Fibroblast of skin of scalp (primary cell): ENCODE data around the gene CCDC66.

Experiments used
- DNase-seq: peaks from one replicate; pipeline ENCODE4 v3.0.0-alpha.2; 2013

CCDC66 gene

DNA sequence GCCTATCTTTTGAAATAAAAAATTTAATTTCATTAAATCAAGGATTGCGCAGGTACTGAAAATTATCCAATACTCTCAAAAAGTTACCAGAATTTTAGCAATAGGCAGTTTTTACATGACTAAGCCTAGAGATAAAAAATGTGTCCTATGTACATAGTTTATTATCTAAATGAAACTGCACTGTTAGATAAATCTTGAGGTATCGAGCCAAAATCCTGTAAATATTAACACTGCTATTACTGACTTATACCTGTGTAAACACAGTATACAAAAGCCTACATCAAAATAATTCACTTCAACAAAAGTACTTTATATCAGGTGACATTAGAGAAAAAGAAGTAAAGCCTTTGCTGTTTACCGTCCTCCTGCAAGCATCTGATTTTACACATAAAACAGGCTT, 65.4 kb downstream of the CCDC66 start:
- DNase-seq: no peak

DNA sequence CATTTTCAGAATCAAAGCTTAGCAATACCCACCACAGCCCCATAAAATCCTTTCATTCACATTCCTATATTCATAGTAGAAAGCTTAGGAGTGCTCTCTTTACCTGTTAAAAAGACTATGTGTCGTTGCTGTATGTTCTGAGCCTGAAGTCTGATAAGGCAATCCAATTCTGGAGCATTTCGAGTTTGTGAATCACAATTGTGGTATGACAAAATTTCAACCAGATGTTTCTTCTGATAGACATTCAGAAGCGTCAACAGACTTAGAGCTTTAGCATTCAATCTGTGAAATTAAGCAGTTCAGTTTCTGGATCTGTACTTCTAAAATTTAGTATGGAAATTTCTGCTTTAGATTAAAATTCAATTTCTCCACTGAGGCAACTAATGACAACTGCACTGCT, 67.8 kb downstream of the CCDC66 start:
- peak; percentile 38 for DNase-seq

DNA sequence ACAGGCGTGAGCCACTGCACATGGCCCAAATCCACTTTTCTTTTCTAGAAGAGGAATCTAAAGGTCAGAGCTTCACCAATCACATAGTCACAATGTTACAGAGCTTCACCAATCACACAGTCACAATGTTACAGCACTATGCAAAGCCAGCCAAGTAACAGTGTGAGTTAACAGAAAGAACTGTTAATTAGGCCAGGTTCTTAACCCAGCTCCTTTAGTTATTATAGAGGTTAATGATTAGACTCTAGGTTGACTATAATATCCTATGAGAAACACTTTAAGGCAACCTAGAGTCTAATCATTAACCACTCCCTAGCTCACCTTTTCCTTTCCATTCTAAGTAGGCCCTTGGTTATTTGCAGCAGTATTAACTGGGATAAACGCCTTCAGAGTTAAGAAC, 72.1 kb downstream of the CCDC66 start:
- no peak for DNase-seq

DNA sequence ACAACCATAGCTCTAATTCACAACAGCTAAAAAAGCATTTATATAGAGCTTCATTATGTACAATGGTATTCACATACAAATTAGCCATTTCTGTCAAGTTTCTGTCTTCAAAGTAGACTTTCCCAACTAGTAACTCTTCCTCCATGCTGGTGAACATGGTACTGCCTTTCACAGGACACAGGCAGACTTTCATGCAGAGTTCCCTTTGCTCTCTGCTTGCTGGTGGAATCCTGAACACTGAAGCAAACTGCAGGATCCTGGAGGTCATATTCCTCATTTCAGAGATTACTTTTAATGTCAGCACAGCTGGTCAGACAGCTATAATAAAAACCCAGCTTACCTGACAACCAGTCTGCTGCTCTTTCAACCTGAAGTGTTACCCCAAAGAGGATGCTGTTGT, 72.5 kb downstream of the CCDC66 start:
- DNase-seq: no peak

DNA sequence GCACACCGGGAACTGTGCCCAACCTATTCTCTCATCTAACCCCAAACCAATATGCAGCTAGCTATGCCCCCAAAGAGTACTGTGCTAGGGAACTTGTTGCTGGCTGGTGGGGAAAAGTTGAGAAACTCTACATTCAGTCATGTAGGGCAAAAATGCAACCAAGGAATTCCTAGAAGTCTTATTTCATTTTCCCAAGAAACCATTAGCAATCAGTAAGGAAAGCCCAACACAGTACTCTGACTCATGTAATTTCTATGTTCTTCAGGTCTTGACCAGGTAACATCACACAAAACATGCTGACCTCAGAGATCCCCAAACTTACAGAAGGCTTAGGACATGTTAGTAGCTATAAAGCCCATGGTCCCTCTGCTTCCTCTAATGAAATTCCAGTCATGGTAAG, 74.0 kb downstream of the CCDC66 start:
- peak; percentile 11 for DNase-seq

DNA sequence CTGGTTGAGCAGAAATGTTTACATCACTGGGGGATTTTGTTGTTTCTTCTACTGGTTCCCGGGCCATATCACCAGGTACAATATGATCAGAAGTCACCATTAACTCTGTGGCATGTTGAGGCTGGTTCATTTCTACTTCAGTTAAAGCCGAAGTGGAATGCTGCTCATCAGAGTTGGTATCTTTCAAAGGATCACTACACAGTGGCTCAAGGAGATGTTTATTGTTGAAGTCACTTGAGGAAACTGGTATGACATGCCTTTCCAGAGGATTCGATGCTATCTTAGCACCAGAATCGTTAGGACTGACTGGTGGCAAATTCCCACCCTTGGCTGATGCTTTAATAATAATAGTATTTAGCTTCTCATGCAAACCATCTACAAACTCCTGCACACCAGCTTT, 76.2 kb downstream of the CCDC66 start:
- no peak for DNase-seq

DNA sequence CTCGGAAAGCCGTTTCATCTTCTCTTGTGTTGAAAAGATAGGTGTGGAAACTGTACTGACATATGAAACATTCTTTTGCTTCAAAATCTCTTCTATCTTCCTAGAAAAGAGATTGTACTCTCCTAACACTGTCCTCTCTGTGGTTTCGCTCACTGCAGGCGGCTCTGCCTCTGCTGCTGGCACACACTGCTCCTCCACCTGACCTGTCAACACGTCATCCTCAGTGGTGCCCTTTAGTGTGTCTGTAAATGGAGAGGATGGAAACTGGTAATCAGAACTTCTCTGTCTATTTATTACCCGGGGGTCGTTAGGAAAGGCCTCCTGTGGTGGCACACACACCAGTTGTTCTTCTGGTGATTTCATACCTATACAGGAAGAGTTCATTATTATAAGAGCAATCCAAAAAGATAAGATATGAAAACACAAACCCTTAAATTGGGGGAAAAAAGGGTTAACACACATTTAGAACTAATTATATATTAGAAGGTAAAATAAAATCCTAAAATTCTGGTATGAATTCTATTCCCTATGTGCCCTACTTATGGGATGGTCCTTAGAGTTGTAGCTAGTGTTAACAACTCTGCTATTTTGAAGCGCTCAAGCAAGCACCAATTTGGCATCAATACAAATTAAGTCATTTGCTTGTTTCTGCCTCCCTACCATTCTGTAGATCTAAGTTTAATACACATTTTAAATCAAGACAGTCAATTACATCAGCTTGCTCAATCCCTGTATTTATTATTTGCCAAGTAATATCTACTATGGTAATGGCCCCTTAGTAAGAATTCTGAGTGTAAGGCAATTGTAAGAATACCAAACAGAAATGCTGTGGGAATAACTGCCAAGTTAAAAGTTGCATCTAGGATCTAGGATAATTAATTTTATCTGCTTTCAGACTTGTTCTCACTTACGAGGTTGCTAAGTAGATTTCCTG, 76.9 kb downstream of the CCDC66 start:
- no peak for DNase-seq

DNA sequence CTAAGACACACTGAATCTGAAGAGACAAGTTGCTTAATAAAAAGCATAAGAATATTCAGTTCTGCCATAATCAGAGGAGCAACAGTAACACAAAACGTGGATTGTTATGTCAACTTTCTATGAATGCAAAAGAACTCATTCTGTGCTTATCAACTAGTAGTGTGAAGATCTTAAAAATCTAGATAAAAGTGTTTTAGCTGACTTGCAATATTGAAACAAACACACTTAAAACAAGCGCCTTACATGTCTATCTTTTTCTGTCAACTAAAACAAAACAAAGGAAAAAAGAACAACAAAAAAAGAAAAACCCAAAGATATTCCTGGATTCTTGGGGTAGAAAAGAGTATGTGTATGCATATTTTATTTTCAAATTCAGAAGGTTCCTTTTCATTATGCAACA, 88.4 kb downstream of the CCDC66 start:
- no peak for DNase-seq

DNA sequence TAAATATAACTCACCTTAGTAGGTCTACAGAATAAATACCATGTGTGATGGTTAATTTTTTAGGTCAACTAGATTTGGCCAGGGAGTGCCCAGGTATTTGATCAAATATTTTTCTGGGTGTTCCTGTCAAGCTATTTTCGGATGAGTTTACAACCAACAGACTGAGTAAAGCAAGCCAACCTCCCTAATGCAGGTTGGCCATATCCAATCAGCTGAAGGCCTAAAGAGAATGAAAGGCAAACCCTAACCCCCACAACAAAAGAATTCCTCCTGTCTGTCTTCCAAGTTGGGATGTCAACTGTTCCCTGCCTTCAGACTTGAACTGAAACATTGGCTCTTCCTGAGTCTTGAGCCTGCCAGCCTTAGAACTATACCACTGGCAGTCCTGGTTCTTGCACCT, 97.5 kb downstream of the CCDC66 start:
- DNase-seq: no peak

DNA sequence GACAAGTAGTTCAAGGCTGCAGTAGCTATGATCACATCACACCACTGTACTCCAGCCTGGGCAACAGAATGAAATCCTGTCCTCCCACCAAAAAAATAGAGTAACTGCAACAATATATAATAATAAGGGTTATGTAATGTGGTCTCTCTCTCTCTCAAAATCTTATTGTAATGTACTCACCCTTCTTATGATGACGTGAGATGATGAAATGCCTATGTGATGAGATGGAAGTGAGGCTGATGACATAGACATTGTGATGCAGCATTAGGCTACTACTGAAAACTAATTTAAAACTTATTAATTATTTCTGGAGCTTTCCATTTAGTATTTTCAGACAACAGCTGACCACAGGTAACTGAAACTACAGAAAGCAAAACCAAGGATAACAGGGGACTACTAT, 98.7 kb downstream of the CCDC66 start:
- no peak for DNase-seq

DNA sequence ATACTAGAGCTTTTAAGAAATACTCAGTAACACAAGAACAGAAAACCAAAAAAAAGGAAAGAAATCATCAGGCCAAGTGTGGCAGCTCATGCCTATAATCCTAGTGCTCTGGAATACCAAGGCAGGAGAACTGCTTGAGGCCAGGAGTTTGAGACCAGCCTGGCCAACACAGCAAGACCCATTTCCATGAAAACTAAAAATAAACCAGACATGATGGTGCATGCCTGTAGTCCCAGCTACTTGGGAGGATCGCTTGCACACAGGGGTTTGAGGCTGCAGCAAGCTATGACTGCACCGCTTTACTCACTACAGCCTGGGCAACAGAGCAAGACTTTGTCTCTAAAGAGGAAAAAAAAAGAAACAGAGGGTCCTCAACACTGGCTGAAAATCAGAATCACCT, 107.8 kb downstream of the CCDC66 start:
- DNase-seq: no peak

DNA sequence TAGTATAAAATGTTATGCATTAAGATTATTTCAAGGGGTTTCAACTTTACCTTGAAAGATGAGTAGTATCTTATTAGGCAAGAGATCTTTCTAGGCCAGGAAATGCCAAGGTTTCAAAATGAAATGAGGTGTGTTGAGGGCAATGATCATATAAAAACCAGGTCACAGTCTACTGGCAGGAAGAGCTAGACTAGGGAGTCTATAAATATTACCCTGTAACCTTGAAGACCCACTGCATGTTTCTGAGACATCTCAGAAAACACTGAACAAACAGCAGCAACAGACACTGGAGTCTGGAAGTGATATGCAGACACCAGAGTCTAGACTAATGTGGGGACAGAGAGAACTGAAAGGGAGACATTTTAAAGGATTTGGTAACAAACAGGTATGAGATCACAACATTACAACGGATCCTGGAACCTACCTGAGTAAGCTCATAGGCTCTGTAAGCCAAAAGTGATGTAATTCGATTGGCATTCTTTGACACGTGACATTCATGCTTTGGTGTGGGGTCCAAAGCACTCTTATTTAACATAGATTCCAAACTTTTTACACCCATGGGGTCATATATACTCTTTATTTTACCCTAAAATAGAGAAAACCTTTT, 111.1 kb downstream of the CCDC66 start:
- DNase-seq: no peak
